IPS-18a (cell line): ENCODE data around the gene USP51.
"Not testable (repeated sequence)": the region's sequence is repeated elsewhere in the genome, so short reads cannot be mapped to it uniquely, and the experiment has no call there.

Experiments
- H3K27ac ChIP-seq: one replicate; pipeline ENCODE4 v1.5.1; 2013; ENCODE audit warnings: low read length
- H3K27me3 ChIP-seq: one replicate; pipeline ENCODE4 v1.6.1; 2013; ENCODE audit warnings: mild to moderate bottlenecking, low read length; ENCODE audit not compliant: control insufficient read depth, insufficient read depth
- H3K36me3 ChIP-seq: one replicate; pipeline ENCODE4 v1.6.1; 2013; ENCODE audit warnings: low read depth, low read length; ENCODE audit not compliant: control insufficient read depth
- H3K4me1 ChIP-seq: one replicate; pipeline ENCODE4 v1.6.1; 2013; ENCODE audit warnings: low read depth, low read length; ENCODE audit not compliant: control insufficient read depth
- H3K4me3 ChIP-seq: one replicate; pipeline ENCODE4 v1.5.1; 2013; ENCODE audit warnings: low read length
- H3K9ac ChIP-seq: one replicate; pipeline ENCODE4 v1.6.1; 2013; ENCODE audit warnings: mild to moderate bottlenecking, low read length, moderate library complexity
- H3K9me3 ChIP-seq: one replicate; pipeline ENCODE4 v1.6.1; 2013; ENCODE audit warnings: low read depth, low read length; ENCODE audit not compliant: control insufficient read depth

The USP51 gene

DNA sequence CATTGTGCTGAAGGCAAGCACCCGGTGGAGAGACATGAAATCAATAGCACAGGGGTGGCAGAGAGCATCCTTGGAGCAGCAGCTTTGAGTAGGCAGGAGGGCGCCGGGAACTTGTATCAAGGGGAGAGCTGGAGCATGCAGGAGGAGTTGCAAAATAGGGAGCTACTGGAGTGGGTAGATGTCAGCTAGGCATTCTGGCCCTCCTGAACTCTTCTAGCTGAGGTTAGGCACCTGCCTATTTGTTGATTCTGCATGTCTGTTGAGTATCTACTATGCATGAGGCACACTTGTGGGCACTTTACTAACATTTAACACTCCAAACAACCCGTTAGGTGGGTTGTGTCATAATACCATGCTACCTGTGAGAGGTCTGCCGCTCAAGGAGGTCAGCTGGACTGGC, 30.2 kb downstream of the USP51 start:
- H3K4me3 ChIP-seq, H3K27me3 ChIP-seq, H3K4me1 ChIP-seq, H3K27ac ChIP-seq, H3K36me3 ChIP-seq, H3K9ac ChIP-seq, H3K9me3 ChIP-seq: not testable (repeated sequence)

DNA sequence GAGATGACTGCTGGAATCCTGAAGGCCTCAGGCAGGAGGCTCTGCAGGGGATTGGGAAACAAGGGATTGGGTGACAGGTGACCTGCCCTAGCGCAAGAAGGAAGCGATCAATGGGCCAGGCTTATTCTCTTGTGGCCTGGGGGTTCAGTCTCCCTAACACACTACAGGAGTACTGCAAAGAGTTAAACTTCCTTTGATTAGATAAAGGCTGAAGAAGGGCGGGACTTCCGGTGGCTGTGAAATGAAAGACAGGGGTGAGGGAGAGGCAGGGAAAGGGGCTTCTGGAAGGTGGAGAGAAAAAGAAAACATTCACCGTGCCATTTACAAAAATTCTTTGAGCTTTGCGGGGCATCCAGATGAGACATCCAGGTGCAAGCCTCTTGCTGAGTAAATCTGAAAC, 33.9 kb downstream of the USP51 start:
- not testable (repeated sequence) for H3K27ac ChIP-seq, H3K9ac ChIP-seq, H3K9me3 ChIP-seq, H3K36me3 ChIP-seq, H3K4me3 ChIP-seq, H3K27me3 ChIP-seq, H3K4me1 ChIP-seq

DNA sequence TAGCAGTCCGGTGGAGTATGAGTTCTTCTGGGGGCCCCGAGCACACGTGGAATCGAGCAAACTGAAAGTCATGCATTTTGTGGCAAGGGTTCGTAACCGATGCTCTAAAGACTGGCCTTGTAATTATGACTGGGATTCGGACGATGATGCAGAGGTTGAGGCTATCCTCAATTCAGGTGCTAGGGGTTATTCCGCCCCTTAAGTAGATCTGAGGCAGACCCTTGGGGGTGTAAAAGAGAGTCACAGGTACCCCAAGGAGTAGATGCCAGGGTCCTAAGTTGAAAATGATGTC, 36.9 kb downstream of the USP51 start:
- H3K9ac ChIP-seq: peak overlapping the region; percentile 61
- H3K27me3 ChIP-seq: no peaks in the 10 kb centered on the region
- peaks cover 9% of the 10 kb centered on the region for H3K9me3 ChIP-seq
- H3K27ac ChIP-seq: no peak overlapping the region
- H3K36me3 ChIP-seq: no peaks in the 10 kb centered on the region
- no peaks in the 10 kb centered on the region for H3K4me1 ChIP-seq
- H3K4me3 ChIP-seq: peak overlapping the region; percentile 81

DNA sequence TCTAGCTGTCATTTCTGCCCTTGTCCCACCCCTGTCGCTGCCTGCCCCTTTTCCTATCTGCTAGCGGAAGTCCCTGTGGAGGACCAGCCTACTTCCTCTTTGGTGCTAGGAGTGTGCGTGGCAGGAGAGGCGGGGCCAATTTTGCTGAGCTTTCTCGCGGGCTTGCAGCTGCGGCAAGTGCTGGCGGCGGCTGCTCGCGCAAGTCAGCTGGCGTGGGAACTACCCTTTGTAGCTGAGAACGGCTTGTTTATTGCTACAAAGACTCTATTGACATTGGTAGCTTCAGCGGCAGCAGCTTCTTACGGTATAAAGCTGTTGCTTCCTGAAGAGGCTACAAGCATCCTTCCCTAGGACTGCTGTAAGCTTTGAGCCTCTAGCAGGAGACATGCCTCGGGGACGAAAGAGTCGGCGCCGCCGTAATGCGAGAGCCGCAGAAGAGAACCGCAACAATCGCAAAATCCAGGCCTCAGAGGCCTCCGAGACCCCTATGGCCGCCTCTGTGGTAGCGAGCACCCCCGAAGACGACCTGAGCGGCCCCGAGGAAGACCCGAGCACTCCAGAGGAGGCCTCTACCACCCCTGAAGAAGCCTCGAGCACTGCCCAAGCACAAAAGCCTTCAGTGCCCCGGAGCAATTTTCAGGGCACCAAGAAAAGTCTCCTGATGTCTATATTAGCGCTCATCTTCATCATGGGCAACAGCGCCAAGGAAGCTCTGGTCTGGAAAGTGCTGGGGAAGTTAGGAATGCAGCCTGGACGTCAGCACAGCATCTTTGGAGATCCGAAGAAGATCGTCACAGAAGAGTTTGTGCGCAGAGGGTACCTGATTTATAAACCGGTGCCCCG, 37.4 kb downstream of the USP51 start, which contains the start of gene MAGEH1:
TSS of gene MAGEH1 (plus strand) at position 138 of the 843 bp plus-strand sequence. CDS start at position 386, 248 bp downstream.
- no peaks in the 10 kb centered on the region for H3K4me1 ChIP-seq
- peaks cover 9% of the 10 kb centered on the region for H3K9me3 ChIP-seq
- H3K4me3 ChIP-seq: peak within 1 kb of the TSS; percentile 81
- H3K36me3 ChIP-seq: no peaks in the 10 kb centered on the region
- H3K9ac ChIP-seq: peak within 1 kb of the TSS; percentile 61
- H3K27ac ChIP-seq: no peak within 1 kb of the TSS
- H3K27me3 ChIP-seq: no peaks in the 10 kb centered on the region

DNA sequence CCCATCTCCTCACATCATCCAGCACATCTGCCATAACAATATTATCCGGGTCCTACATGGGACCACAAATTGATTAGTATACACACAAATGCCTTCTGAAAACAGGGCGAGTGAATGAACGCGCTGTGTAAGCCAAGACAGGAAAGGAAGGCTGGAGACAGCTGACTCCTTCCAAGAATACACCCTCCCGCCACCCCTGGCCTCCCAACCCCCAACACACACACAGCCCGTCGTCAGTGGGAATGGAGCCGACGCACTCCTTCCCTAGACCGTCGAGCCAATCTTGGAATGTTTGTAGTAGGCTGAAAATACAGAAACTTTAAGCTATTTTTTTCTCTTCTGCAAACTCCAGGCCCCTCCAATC, 38.0 kb downstream of the USP51 start:
- Histone ChIP-seq H3K9me3 (peaks cover 9% of the 10 kb centered on the region), H3K4me1 (no peaks in the 10 kb centered on the region), H3K36me3 (no peaks in the 10 kb centered on the region), H3K27me3 (no peaks in the 10 kb centered on the region), H3K4me3 (peak overlapping the region; percentile 81), H3K9ac (no peak overlapping the region), H3K27ac (no peak overlapping the region)

DNA sequence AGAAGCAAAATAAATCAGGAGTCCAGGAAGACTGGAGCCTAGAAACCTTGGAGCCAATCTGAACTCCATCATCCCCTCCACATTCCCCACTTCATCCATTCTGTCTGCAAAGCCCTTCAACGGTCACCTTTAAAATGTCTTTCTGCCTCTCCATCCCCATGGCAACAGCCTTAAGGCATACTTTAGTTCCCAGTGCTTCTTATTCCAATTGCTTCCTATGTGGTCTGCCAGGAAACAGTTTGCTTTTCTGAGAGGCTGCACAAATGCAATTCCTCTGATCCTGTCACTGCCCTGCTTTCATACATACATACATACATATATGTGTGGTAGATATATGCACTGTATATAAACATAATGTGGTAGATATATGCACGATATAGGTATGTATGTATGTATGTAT, 38.5 kb downstream of the USP51 start:
- Histone ChIP-seq H3K27ac (no peak overlapping the region), H3K9me3 (peaks cover 9% of the 10 kb centered on the region), H3K9ac (no peak overlapping the region), H3K36me3 (no peaks in the 10 kb centered on the region), H3K27me3 (no peaks in the 10 kb centered on the region), H3K4me3 (peak overlapping the region; percentile 81), H3K4me1 (no peaks in the 10 kb centered on the region)

DNA sequence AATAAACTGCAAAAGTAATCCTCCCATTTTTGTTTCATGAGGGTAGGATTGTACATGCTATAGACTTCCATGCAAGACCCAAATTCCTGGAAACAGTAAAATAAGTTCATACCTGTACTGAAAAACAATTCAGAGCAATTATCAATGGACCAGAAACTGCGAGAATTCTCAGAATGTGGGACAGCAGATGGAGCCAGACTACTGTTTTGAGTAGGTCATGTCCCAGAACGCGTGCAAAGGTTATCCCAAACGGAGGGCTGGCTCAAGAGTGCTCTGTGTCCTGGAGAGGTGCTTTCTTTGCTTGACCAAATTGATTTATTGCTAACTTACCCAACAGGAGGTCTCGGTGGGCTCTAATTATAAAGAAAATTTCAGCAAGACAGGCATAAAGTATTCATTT, 39.4 kb downstream of the USP51 start:
- Histone ChIP-seq H3K27ac (no peak overlapping the region), H3K27me3 (no peaks in the 10 kb centered on the region), H3K4me3 (no peak overlapping the region), H3K4me1 (no peaks in the 10 kb centered on the region), H3K36me3 (no peaks in the 10 kb centered on the region), H3K9me3 (peaks cover 9% of the 10 kb centered on the region), H3K9ac (no peak overlapping the region)

DNA sequence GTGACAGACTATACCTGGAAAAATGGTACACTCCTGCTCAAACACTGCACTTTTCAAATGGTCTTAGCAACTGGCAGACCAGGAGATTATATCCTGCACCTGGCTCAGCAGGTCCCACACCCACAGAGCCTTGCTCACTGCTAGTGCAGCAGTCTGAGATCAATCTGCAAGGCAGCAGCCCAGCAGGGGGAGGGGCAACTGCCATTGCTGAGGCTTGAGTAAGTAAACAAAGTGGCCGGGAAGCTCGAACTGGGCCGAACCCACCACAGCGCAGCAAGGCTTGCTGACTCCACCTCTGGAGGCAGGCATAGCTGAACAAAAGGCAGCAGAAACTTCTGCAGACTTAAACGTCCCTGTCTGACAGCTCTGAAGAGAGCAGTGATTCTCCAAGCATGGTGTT, 46.2 kb downstream of the USP51 start:
- not testable (repeated sequence) for H3K27me3 ChIP-seq, H3K36me3 ChIP-seq, H3K9ac ChIP-seq, H3K27ac ChIP-seq, H3K4me1 ChIP-seq, H3K4me3 ChIP-seq
- H3K9me3 ChIP-seq: peaks cover 43% of the 10 kb centered on the region
